GM12891 (cell line): ENCODE data around the gene CBR1.
"Not testable (repeated sequence)": the region's sequence is repeated elsewhere in the genome, so short reads cannot be mapped to it uniquely, and the experiment has no call there.

ENCODE experiments used
- PAX5 ChIP-seq: IDR thresholded peaks from 2 replicates; pipeline ENCODE4 v1.6.1; 2011; ENCODE audit warnings: low read length, moderate library complexity, mild to moderate bottlenecking; ENCODE audit not compliant: insufficient read depth, severe bottlenecking
- POLR2A ChIP-seq: IDR thresholded peaks from 2 replicates; pipeline ENCODE4 v1.6.1; 2011; ENCODE audit warnings: low read depth, low read length, control low read depth
- POLR2AphosphoS5 ChIP-seq: IDR thresholded peaks from 2 replicates; pipeline ENCODE4 v1.6.1; 2011; ENCODE audit warnings: low read depth, low read length, control low read depth
- POU2F2 ChIP-seq: IDR thresholded peaks from 2 replicates; pipeline ENCODE4 v1.6.1; 2011; ENCODE audit warnings: low read depth, mild to moderate bottlenecking, control low read depth, low read length, moderate library complexity
- SPI1 ChIP-seq: IDR thresholded peaks from 2 replicates; pipeline ENCODE4 v1.6.1; 2011; ENCODE audit warnings: low read depth, low read length, control low read depth
- TAF1 ChIP-seq: IDR thresholded peaks from 2 replicates; pipeline ENCODE4 v1.6.1; 2011; ENCODE audit warnings: low read depth, low read length, control low read depth

DNA sequence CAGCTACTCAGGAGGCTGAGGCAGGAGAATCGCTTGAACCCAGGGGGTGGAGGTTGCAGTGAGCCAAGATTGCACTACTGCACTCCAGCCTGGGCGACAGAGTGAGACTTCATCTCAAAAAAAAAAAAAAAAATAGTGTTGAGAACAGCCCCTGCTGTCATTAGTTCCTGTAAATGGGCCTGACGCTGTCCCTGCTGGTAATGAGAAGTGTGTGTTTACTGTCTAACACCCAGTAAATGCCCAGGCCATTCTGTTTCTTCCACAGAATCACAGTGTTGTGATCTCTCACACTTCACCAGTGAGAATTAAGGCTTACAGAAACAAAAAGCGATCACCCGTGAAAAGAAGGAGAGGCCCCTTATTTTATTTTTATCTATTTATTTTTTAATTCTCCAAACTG lies 4.1 kb downstream of the CBR1 start:
- TF ChIP-seq TAF1, POLR2A, POLR2AphosphoS5, SPI1, POU2F2, PAX5: not testable (repeated sequence)
